NCI-H345 (cell line): ENCODE data around the gene CENATAC.
"Not testable (repeated sequence)": the region's sequence is repeated elsewhere in the genome, so short reads cannot be mapped to it uniquely, and the experiment has no call there.

ENCODE experiments used
- DNase-seq: peaks from one replicate; lab custom pipeline; 2025; lab: John Stamatoyannopoulos, UW

CENATAC gene

GRCh38 chr11:119026970-119027369 is 29.0 kb downstream of the CENATAC start:
- no peak for DNase-seq

- no peak for DNase-seq
These were observed 29.8 kb downstream of the CENATAC start for GRCh38 chr11:119027561-119028345.

GRCh38 chr11:119028346-119029068 is 30.6 kb downstream of the CENATAC start:
- DNase-seq = no peak

- no peak for DNase-seq
These were observed 31.1 kb downstream of the CENATAC start for GRCh38 chr11:119029069-119029339.

- DNase-seq = no peak
These were observed 31.5 kb downstream of the CENATAC start for GRCh38 chr11:119029340-119030028.

GRCh38 chr11:119030029-119030328 is 32.0 kb downstream of the CENATAC start:
- DNase-seq = no peak

GRCh38 chr11:119030329-119031047 is 32.5 kb downstream of the CENATAC start, which contains the start of gene SLC37A4:
TSS of gene SLC37A4 (minus strand) at chr11:119030877.
- DNase-seq = peak; percentile 99

- DNase-seq = no peak
These were observed 34.0 kb downstream of the CENATAC start for GRCh38 chr11:119031912-119032280.

- not testable (repeated sequence) for DNase-seq
These were observed 35.5 kb downstream of the CENATAC start for GRCh38 chr11:119033421-119033820.

GRCh38 chr11:119034813-119035212 is 36.9 kb downstream of the CENATAC start:
- no peak for DNase-seq

GRCh38 chr11:119038884-119039283 is 40.9 kb downstream of the CENATAC start:
- DNase-seq = no peak

- DNase-seq = not testable (repeated sequence)
These were observed 41.5 kb downstream of the CENATAC start for GRCh38 chr11:119039471-119039870.

- no peak for DNase-seq
These were observed 44.0 kb downstream of the CENATAC start for GRCh38 chr11:119041821-119042514.

GRCh38 chr11:119042927-119043326 is 45.0 kb downstream of the CENATAC start:
- no peak for DNase-seq

GRCh38 chr11:119044708-119045107 is 46.8 kb downstream of the CENATAC start:
- DNase-seq = no peak

- DNase-seq = no peak
These were observed 48.6 kb downstream of the CENATAC start for GRCh38 chr11:119046489-119046888.

GRCh38 chr11:119047205-119047604 is 49.3 kb downstream of the CENATAC start:
- no peak for DNase-seq

GRCh38 chr11:119048644-119049043 is 50.7 kb downstream of the CENATAC start:
- no peak for DNase-seq

- DNase-seq = no peak
These were observed 51.1 kb downstream of the CENATAC start for GRCh38 chr11:119049081-119049480.

- DNase-seq = no peak
These were observed 53.7 kb downstream of the CENATAC start for GRCh38 chr11:119051440-119052162.

- no peak for DNase-seq
These were observed 54.4 kb downstream of the CENATAC start for GRCh38 chr11:119052163-119052814.
